Measurements from ENCODE around the gene KRT76.

The KRT76 gene

GRCh38 chr12:52801773-52802172 is 24.6 kb upstream of the KRT76 start:
- Histone ChIP-seq H4K8ac (ENCODE audit: low read depth, low read length) (no peak overlapping the region), H2AK5ac (ENCODE audit: low read length) (no peak overlapping the region), H3K4me3 (ENCODE audit: low read length) (no peak overlapping the region), H3K9ac (ENCODE audit: low read length) (no peak overlapping the region), H3K79me2 (ENCODE audit: control insufficient read depth, insufficient read depth, low read length) (no peaks in the 10 kb centered on the region), H2BK120ac (ENCODE audit: low read depth, low read length) (no peak overlapping the region), H3K23ac (ENCODE audit: low read length) (no peak overlapping the region), H3K36me3 (ENCODE audit: control insufficient read depth, insufficient read depth, low read length) (no peaks in the 10 kb centered on the region), H3K27me3 (ENCODE audit: insufficient read depth, low read length, poor library complexity) (no peaks in the 10 kb centered on the region), H3K18ac (ENCODE audit: low read length) (no peak overlapping the region), H3K4me1 (ENCODE audit: control insufficient read depth, low read depth, low read length) (peaks cover 2% of the 10 kb centered on the region), H3K4me2 (ENCODE audit: low read length) (no peak overlapping the region), H3K56ac (ENCODE audit: low read length) (no peak overlapping the region), H4K5ac (ENCODE audit: low read length) (no peak overlapping the region), H2BK5ac (ENCODE audit: low read length) (no peak overlapping the region), H2BK15ac (replicated peaks; ENCODE audit: low read depth) (no peak overlapping the region), H3K79me1 (ENCODE audit: low read length) (no peaks in the 10 kb centered on the region), H3K27ac (ENCODE audit: low read depth, low read length) (no peak overlapping the region), H3K4ac (ENCODE audit: low read depth, low read length) (no peak overlapping the region)
- DNase-seq = no peak
- WGBS (ENCODE audit: extremely low coverage, insufficient coverage, low lambda C conversion rate) = no CpG with 5 or more reads among the region's 3 CpGs

DNA sequence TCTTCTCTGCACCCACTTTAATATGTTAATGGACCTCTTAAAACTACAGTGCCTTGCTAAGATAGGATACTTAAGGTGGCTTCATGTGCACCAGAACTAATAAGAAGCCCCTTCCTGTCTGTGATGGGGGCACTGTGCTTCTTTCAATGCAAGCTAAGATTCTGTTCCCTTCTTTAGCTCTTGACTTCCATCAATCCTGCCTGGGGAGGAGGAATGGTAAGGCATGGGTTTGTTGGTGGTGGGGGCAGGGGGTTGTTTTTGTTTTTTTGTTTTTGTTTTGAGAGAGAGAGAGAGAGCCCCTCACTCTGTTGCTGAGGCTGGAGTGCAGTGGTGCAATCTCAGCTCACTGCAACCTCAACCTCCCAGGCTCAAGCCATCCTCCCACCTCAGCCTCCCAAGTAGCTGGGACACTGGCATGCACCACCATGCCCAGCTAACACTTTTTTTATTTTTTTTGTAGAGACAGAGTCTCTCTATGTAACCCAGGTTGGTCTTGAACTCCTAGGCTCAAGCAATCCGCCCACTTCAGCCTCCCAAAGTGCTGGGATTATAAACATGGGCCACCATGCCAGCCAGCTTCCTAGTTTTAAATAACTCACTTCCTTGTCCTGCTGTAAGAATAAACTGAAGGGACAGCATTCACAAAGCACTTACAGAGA is 23.2 kb upstream of the KRT76 start:
- no peak overlapping the region for H4K5ac ChIP-seq (ENCODE audit: low read length)
- H2BK5ac ChIP-seq (ENCODE audit: low read length) = no peak overlapping the region
- H3K27ac ChIP-seq (ENCODE audit: low read depth, low read length) = no peak overlapping the region
- WGBS (ENCODE audit: extremely low coverage, insufficient coverage, low lambda C conversion rate) = no CpG with 5 or more reads among the region's 1 CpG
- no peaks in the 10 kb centered on the region for H3K79me2 ChIP-seq (ENCODE audit: control insufficient read depth, insufficient read depth, low read length)
- no peak overlapping the region for H3K9ac ChIP-seq (ENCODE audit: low read length)
- H3K23ac ChIP-seq (ENCODE audit: low read length) = no peak overlapping the region
- H3K4me3 ChIP-seq (ENCODE audit: low read length) = no peak overlapping the region
- no peak overlapping the region for H2AK5ac ChIP-seq (ENCODE audit: low read length)
- H3K27me3 ChIP-seq (ENCODE audit: insufficient read depth, low read length, poor library complexity) = no peaks in the 10 kb centered on the region
- peaks cover 1% of the 10 kb centered on the region for H3K4me1 ChIP-seq (ENCODE audit: control insufficient read depth, low read depth, low read length)
- H3K4ac ChIP-seq (ENCODE audit: low read depth, low read length) = no peak overlapping the region
- H2BK15ac ChIP-seq (replicated peaks; ENCODE audit: low read depth) = no peak overlapping the region
- no peak overlapping the region for H3K4me2 ChIP-seq (ENCODE audit: low read length)
- no peak overlapping the region for H3K56ac ChIP-seq (ENCODE audit: low read length)
- H3K18ac ChIP-seq (ENCODE audit: low read length) = no peak overlapping the region
- no peaks in the 10 kb centered on the region for H3K79me1 ChIP-seq (ENCODE audit: low read length)
- no peaks in the 10 kb centered on the region for H3K36me3 ChIP-seq (ENCODE audit: control insufficient read depth, insufficient read depth, low read length)
- no peak for DNase-seq
- H4K8ac ChIP-seq (ENCODE audit: low read depth, low read length) = no peak overlapping the region
- H2BK120ac ChIP-seq (ENCODE audit: low read depth, low read length) = no peak overlapping the region

- H3K23ac ChIP-seq (ENCODE audit: low read length) = peak overlapping the region; percentile 9
- H2AK5ac ChIP-seq (ENCODE audit: low read length) = no peak overlapping the region
- H3K9ac ChIP-seq (ENCODE audit: low read length) = no peak overlapping the region
- H3K27ac ChIP-seq (ENCODE audit: low read depth, low read length) = no peak overlapping the region
- H2BK15ac ChIP-seq (replicated peaks; ENCODE audit: low read depth) = no peak overlapping the region
- no peak overlapping the region for H4K8ac ChIP-seq (ENCODE audit: low read depth, low read length)
- DNase-seq = no peak
- no peak overlapping the region for H3K18ac ChIP-seq (ENCODE audit: low read length)
- no peaks in the 10 kb centered on the region for H3K79me1 ChIP-seq (ENCODE audit: low read length)
- H3K4me1 ChIP-seq (ENCODE audit: control insufficient read depth, low read depth, low read length) = no peaks in the 10 kb centered on the region
- H3K27me3 ChIP-seq (ENCODE audit: insufficient read depth, low read length, poor library complexity) = no peaks in the 10 kb centered on the region
- H3K4me2 ChIP-seq (ENCODE audit: low read length) = no peak overlapping the region
- no peak overlapping the region for H3K4me3 ChIP-seq (ENCODE audit: low read length)
- no CpG with 5 or more reads among the region's 5 CpGs for WGBS (ENCODE audit: extremely low coverage, insufficient coverage, low lambda C conversion rate)
- no peak overlapping the region for H3K56ac ChIP-seq (ENCODE audit: low read length)
- H3K79me2 ChIP-seq (ENCODE audit: control insufficient read depth, insufficient read depth, low read length) = no peaks in the 10 kb centered on the region
- H3K4ac ChIP-seq (ENCODE audit: low read depth, low read length) = no peak overlapping the region
- no peak overlapping the region for H2BK120ac ChIP-seq (ENCODE audit: low read depth, low read length)
- no peak overlapping the region for H4K5ac ChIP-seq (ENCODE audit: low read length)
- no peak overlapping the region for H2BK5ac ChIP-seq (ENCODE audit: low read length)
- H3K36me3 ChIP-seq (ENCODE audit: control insufficient read depth, insufficient read depth, low read length) = no peaks in the 10 kb centered on the region
Observed at GRCh38 chr12:52799505-52800211, 22.5 kb upstream of the KRT76 start.

GRCh38 chr12:52798671-52799504 is 21.7 kb upstream of the KRT76 start:
- DNase-seq = peak; percentile 32
- Histone ChIP-seq H3K4me3 (ENCODE audit: low read length) (no peak overlapping the region), H2BK5ac (ENCODE audit: low read length) (no peak overlapping the region), H3K18ac (ENCODE audit: low read length) (no peak overlapping the region), H3K4me1 (ENCODE audit: control insufficient read depth, low read depth, low read length) (no peaks in the 10 kb centered on the region), H3K27ac (ENCODE audit: low read depth, low read length) (no peak overlapping the region), H2AK5ac (ENCODE audit: low read length) (no peak overlapping the region), H3K56ac (ENCODE audit: low read length) (no peak overlapping the region), H3K4me2 (ENCODE audit: low read length) (no peak overlapping the region), H3K79me2 (ENCODE audit: control insufficient read depth, insufficient read depth, low read length) (no peaks in the 10 kb centered on the region), H3K23ac (ENCODE audit: low read length) (no peak overlapping the region), H4K8ac (ENCODE audit: low read depth, low read length) (no peak overlapping the region), H3K4ac (ENCODE audit: low read depth, low read length) (no peak overlapping the region), H3K36me3 (ENCODE audit: control insufficient read depth, insufficient read depth, low read length) (no peaks in the 10 kb centered on the region), H3K79me1 (ENCODE audit: low read length) (no peaks in the 10 kb centered on the region), H2BK15ac (replicated peaks; ENCODE audit: low read depth) (no peak overlapping the region), H3K9ac (ENCODE audit: low read length) (no peak overlapping the region), H2BK120ac (ENCODE audit: low read depth, low read length) (no peak overlapping the region), H3K27me3 (ENCODE audit: insufficient read depth, low read length, poor library complexity) (no peaks in the 10 kb centered on the region), H4K5ac (ENCODE audit: low read length) (no peak overlapping the region)
- no CpG with 5 or more reads among the region's 7 CpGs for WGBS (ENCODE audit: extremely low coverage, insufficient coverage, low lambda C conversion rate)

GRCh38 chr12:52798003-52798670 is 21.0 kb upstream of the KRT76 start:
- H3K27me3 ChIP-seq (ENCODE audit: insufficient read depth, low read length, poor library complexity) = no peaks in the 10 kb centered on the region
- no peak overlapping the region for H3K4ac ChIP-seq (ENCODE audit: low read depth, low read length)
- no peak overlapping the region for H3K56ac ChIP-seq (ENCODE audit: low read length)
- no peak overlapping the region for H2BK15ac ChIP-seq (replicated peaks; ENCODE audit: low read depth)
- H3K18ac ChIP-seq (ENCODE audit: low read length) = no peak overlapping the region
- H2AK5ac ChIP-seq (ENCODE audit: low read length) = no peak overlapping the region
- H3K4me3 ChIP-seq (ENCODE audit: low read length) = no peak overlapping the region
- H3K79me1 ChIP-seq (ENCODE audit: low read length) = no peaks in the 10 kb centered on the region
- no peak overlapping the region for H3K9ac ChIP-seq (ENCODE audit: low read length)
- no peak overlapping the region for H4K5ac ChIP-seq (ENCODE audit: low read length)
- no peak for DNase-seq
- H2BK120ac ChIP-seq (ENCODE audit: low read depth, low read length) = no peak overlapping the region
- H3K79me2 ChIP-seq (ENCODE audit: control insufficient read depth, insufficient read depth, low read length) = no peaks in the 10 kb centered on the region
- H3K4me2 ChIP-seq (ENCODE audit: low read length) = no peak overlapping the region
- no CpG with 5 or more reads among the region's 4 CpGs for WGBS (ENCODE audit: extremely low coverage, insufficient coverage, low lambda C conversion rate)
- H3K4me1 ChIP-seq (ENCODE audit: control insufficient read depth, low read depth, low read length) = no peaks in the 10 kb centered on the region
- no peak overlapping the region for H3K27ac ChIP-seq (ENCODE audit: low read depth, low read length)
- no peak overlapping the region for H3K23ac ChIP-seq (ENCODE audit: low read length)
- no peaks in the 10 kb centered on the region for H3K36me3 ChIP-seq (ENCODE audit: control insufficient read depth, insufficient read depth, low read length)
- H2BK5ac ChIP-seq (ENCODE audit: low read length) = no peak overlapping the region
- no peak overlapping the region for H4K8ac ChIP-seq (ENCODE audit: low read depth, low read length)

Measured in mesendoderm (in vitro differentiated cells).